Measurements from ENCODE around the gene MLLT11.

The MLLT11 gene

GRCh38 chr1:151043163-151043562 lies 17.0 kb upstream of the MLLT11 start:
- DNase-seq (ENCODE audit: extremely low read depth, insufficient read length) = no peak
- H3K4me3 ChIP-seq (replicated peaks; ENCODE audit: low read depth, low read length) = no peak overlapping the region
- no peaks in the 10 kb centered on the region for H3K27me3 ChIP-seq (replicated peaks; ENCODE audit: control insufficient read depth, insufficient read depth, low read length)
- no peak for TF ChIP-seq CTCF (IDR thresholded peaks at IDR 0.05; ENCODE audit: insufficient read depth, low read length, poor library complexity, severe bottlenecking)
- H3K36me3 ChIP-seq (ENCODE audit: control insufficient read depth, insufficient read depth, low read length) = no peaks in the 10 kb centered on the region

- H3K4me3 ChIP-seq (replicated peaks; ENCODE audit: low read depth, low read length) = peak within 1 kb of the TSS; percentile 68
- peak; percentile 80 for DNase-seq (ENCODE audit: extremely low read depth, insufficient read length)
- TF ChIP-seq CTCF (IDR thresholded peaks at IDR 0.05; ENCODE audit: insufficient read depth, low read length, poor library complexity, severe bottlenecking) = no peak
- peaks cover 2% of the 10 kb centered on the region for H3K36me3 ChIP-seq (ENCODE audit: control insufficient read depth, insufficient read depth, low read length)
- no peaks in the 10 kb centered on the region for H3K27me3 ChIP-seq (replicated peaks; ENCODE audit: control insufficient read depth, insufficient read depth, low read length)
Measured at GRCh38 chr1:151047591-151047924, 12.6 kb upstream of the MLLT11 start, which contains the start of gene C1orf56. Gene C1orf56, plus strand, starts transcription at chr1:151047751. Its CDS starts 97 bp downstream, at chr1:151047848.

GRCh38 chr1:151047925-151048644 lies 12.1 kb upstream of the MLLT11 start:
- H3K4me3 ChIP-seq (replicated peaks; ENCODE audit: low read depth, low read length) = peak overlapping the region; percentile 68
- DNase-seq (ENCODE audit: extremely low read depth, insufficient read length) = peak; percentile 68
- TF ChIP-seq CTCF (IDR thresholded peaks at IDR 0.05; ENCODE audit: insufficient read depth, low read length, poor library complexity, severe bottlenecking) = peak; percentile 57
- no peaks in the 10 kb centered on the region for H3K27me3 ChIP-seq (replicated peaks; ENCODE audit: control insufficient read depth, insufficient read depth, low read length)
- H3K36me3 ChIP-seq (ENCODE audit: control insufficient read depth, insufficient read depth, low read length) = peaks cover 7% of the 10 kb centered on the region

GRCh38 chr1:151048645-151049032 lies 11.6 kb upstream of the MLLT11 start:
- Histone ChIP-seq H3K4me3 (replicated peaks; ENCODE audit: low read depth, low read length) (peak overlapping the region; percentile 68), H3K36me3 (ENCODE audit: control insufficient read depth, insufficient read depth, low read length) (peaks cover 7% of the 10 kb centered on the region), H3K27me3 (replicated peaks; ENCODE audit: control insufficient read depth, insufficient read depth, low read length) (no peaks in the 10 kb centered on the region)
- TF ChIP-seq CTCF (IDR thresholded peaks at IDR 0.05; ENCODE audit: insufficient read depth, low read length, poor library complexity, severe bottlenecking) = no peak
- DNase-seq (ENCODE audit: extremely low read depth, insufficient read length) = no peak

GRCh38 chr1:151049458-151049857 lies 10.7 kb upstream of the MLLT11 start:
- Histone ChIP-seq H3K4me3 (replicated peaks; ENCODE audit: low read depth, low read length) (no peak overlapping the region), H3K27me3 (replicated peaks; ENCODE audit: control insufficient read depth, insufficient read depth, low read length) (no peaks in the 10 kb centered on the region), H3K36me3 (ENCODE audit: control insufficient read depth, insufficient read depth, low read length) (peaks cover 11% of the 10 kb centered on the region)
- no peak for TF ChIP-seq CTCF (IDR thresholded peaks at IDR 0.05; ENCODE audit: insufficient read depth, low read length, poor library complexity, severe bottlenecking)
- no peak for DNase-seq (ENCODE audit: extremely low read depth, insufficient read length)
